ENCODE data around the gene ATP11A.

DNA sequence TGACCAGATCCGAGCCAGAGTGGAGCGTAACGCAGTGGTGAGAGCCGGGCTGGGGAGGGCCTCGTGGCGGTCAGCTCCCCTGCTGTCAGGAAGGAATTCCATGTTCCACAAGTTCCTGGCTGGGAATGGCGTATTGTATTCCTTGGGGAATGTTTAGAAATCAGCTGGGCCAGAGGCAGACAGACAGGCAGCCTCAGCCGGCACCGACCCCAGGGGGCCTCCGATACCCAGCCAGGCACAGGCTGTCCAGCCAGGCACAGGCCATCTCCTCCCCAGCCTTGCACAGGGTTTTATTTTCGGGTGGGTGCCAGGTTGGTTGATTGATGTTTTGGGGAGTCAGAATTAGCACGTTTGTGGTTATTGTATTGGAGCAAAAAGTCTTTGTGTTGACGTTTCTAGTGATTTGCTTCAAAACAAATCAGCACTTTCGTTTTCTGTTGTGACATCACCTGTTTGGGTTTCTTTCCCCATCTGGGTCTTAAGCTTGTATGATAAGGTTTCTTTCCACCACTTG lies 152.6 kb downstream of the ATP11A start:
- TF ChIP-seq, protein P1, sequence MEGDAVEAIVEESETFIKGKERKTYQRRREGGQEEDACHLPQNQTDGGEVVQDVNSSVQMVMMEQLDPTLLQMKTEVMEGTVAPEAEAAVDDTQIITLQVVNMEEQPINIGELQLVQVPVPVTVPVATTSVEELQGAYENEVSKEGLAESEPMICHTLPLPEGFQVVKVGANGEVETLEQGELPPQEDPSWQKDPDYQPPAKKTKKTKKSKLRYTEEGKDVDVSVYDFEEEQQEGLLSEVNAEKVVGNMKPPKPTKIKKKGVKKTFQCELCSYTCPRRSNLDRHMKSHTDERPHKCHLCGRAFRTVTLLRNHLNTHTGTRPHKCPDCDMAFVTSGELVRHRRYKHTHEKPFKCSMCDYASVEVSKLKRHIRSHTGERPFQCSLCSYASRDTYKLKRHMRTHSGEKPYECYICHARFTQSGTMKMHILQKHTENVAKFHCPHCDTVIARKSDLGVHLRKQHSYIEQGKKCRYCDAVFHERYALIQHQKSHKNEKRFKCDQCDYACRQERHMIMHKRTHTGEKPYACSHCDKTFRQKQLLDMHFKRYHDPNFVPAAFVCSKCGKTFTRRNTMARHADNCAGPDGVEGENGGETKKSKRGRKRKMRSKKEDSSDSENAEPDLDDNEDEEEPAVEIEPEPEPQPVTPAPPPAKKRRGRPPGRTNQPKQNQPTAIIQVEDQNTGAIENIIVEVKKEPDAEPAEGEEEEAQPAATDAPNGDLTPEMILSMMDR (IDR thresholded peaks at IDR 0.05; ENCODE audit: poor library complexity): no peak
- TF ChIP-seq EZH2 (IDR thresholded peaks at IDR 0.05; ENCODE audit: borderline replicate concordance) (no peak), EZH2phosphoT487 (IDR thresholded peaks at IDR 0.05; ENCODE audit: low read depth, severe bottlenecking, unreplicated experiment) (no peak)
